GM10847 (cell line): ENCODE measurements around the gene RAD51D.

Experiments
- POLR2A ChIP-seq: IDR thresholded peaks from 2 replicates; pipeline ENCODE4 v1.6.1; 2011; ENCODE audit not compliant: insufficient read length; ENCODE audit errors: extremely low read depth

Gene RAD51D

GRCh38 chr17:35065880-35066279 is 53.8 kb downstream of the RAD51D start:
- no peak for TF ChIP-seq POLR2A

- TF ChIP-seq POLR2A, result no peak
Observed at GRCh38 chr17:35064516-35065215, 55.0 kb downstream of the RAD51D start.

- TF ChIP-seq POLR2A, result no peak
Observed at GRCh38 chr17:35063514-35064223, 56.0 kb downstream of the RAD51D start, which contains the start of gene RFFL. Gene RFFL (minus strand): TSS chr17:35063707. CDS start chr17:35026553, 37,154 bp downstream.

GRCh38 chr17:35062308-35062707 is 57.4 kb downstream of the RAD51D start:
- no peak for TF ChIP-seq POLR2A

- no peak for TF ChIP-seq POLR2A
Observed at GRCh38 chr17:35057332-35057915, 62.2 kb downstream of the RAD51D start.

GRCh38 chr17:35056013-35056412 is 63.6 kb downstream of the RAD51D start:
- TF ChIP-seq POLR2A, result no peak

GRCh38 chr17:35053204-35053603 is 66.5 kb downstream of the RAD51D start:
- no peak for TF ChIP-seq POLR2A

- no peak for TF ChIP-seq POLR2A
Observed at GRCh38 chr17:35052780-35053179, 66.9 kb downstream of the RAD51D start.

GRCh38 chr17:35052241-35052610 is 67.4 kb downstream of the RAD51D start:
- no peak for TF ChIP-seq POLR2A

GRCh38 chr17:35051579-35052240 is 68.0 kb downstream of the RAD51D start:
- no peak for TF ChIP-seq POLR2A

- TF ChIP-seq POLR2A, result no peak
Observed at GRCh38 chr17:35051183-35051578, 68.5 kb downstream of the RAD51D start.

- no peak for TF ChIP-seq POLR2A
Observed at GRCh38 chr17:35050170-35050569, 69.5 kb downstream of the RAD51D start.

- TF ChIP-seq POLR2A, result no peak
Observed at GRCh38 chr17:35048685-35049379, 70.8 kb downstream of the RAD51D start.

- no peak for TF ChIP-seq POLR2A
Observed at GRCh38 chr17:35046740-35047283, 72.8 kb downstream of the RAD51D start.

GRCh38 chr17:35046245-35046644 is 73.4 kb downstream of the RAD51D start:
- no peak for TF ChIP-seq POLR2A
